ENCODE measurements around the gene ZNF385C. TPM values are rescaled to one million over a fixed set of nuclear protein-coding genes. Genes with fewer than 3 reads are reported as not detected.

Gene ZNF385C
- total and polyA plus RNA-seq, 2 of the 13 experiments (the other 11 are each of a cell fraction or from before 2014, with no cell fraction given): 2.3 to 6.1 TPM

DNA sequence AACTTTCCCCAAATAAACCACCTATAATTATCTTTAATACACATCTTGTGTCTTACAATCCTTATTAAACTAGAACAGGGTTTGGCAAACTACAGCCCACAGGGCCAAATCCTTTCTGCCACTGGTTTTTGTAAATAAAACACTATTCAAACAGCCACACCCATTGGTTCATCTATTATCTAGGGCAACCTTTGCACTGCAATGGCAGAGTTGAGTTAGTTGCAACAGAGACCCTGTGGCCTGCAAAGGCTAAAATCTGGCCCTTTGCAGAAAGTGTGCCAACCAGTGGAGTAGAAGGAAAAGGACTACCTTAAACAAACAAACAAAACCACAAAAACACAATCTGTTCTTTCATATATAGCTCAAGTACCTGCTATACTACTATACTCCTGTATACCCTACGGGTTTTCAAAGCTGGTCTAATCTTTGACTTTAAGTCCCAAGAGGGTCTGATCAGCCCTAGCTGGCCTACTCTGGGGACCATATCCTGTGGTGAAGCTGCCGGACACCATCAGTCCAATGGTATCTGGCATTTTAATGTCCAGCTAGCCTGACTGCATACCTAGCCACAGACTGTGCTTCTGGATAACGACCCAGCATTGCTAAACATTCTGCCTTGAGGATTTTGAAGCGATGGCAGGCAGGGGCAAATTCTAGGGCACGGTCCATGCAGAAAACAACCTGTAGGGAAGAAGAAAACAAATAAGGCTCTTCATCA lies 108.4 kb downstream of the ZNF385C start (continued):
- no peak for TF ChIP-seq ZFP37 (CRISPR knock-in tag; IDR thresholded peaks at IDR 0.05; ENCODE audit: borderline replicate concordance)
- TF ChIP-seq SOX6 (IDR thresholded peaks at IDR 0.05): no peak
- TF ChIP-seq SOX6 (CRISPR knock-in tag; IDR thresholded peaks at IDR 0.05): peak; percentile 96
- TF ChIP-seq ZSCAN25 (CRISPR knock-in tag; IDR thresholded peaks at IDR 0.05): 0 out of 2 replicates have a peak, but pooled peaks have one; percentile 29
- TF ChIP-seq TGIF2 (CRISPR knock-in tag; IDR thresholded peaks at IDR 0.05): 0 out of 2 replicates have a peak, but pooled peaks have one; percentile 40
- TF ChIP-seq KLF15 (CRISPR knock-in tag; IDR thresholded peaks at IDR 0.05; ENCODE audit: borderline replicate concordance): no peak
- TF ChIP-seq ZMAT3 (CRISPR knock-in tag; conservative IDR thresholded peaks at IDR 0.05): no peak
- no peak for TF ChIP-seq MTA1 (CRISPR knock-in tag; IDR thresholded peaks at IDR 0.05; ENCODE audit: borderline replicate concordance)
- TF ChIP-seq, protein P1, sequence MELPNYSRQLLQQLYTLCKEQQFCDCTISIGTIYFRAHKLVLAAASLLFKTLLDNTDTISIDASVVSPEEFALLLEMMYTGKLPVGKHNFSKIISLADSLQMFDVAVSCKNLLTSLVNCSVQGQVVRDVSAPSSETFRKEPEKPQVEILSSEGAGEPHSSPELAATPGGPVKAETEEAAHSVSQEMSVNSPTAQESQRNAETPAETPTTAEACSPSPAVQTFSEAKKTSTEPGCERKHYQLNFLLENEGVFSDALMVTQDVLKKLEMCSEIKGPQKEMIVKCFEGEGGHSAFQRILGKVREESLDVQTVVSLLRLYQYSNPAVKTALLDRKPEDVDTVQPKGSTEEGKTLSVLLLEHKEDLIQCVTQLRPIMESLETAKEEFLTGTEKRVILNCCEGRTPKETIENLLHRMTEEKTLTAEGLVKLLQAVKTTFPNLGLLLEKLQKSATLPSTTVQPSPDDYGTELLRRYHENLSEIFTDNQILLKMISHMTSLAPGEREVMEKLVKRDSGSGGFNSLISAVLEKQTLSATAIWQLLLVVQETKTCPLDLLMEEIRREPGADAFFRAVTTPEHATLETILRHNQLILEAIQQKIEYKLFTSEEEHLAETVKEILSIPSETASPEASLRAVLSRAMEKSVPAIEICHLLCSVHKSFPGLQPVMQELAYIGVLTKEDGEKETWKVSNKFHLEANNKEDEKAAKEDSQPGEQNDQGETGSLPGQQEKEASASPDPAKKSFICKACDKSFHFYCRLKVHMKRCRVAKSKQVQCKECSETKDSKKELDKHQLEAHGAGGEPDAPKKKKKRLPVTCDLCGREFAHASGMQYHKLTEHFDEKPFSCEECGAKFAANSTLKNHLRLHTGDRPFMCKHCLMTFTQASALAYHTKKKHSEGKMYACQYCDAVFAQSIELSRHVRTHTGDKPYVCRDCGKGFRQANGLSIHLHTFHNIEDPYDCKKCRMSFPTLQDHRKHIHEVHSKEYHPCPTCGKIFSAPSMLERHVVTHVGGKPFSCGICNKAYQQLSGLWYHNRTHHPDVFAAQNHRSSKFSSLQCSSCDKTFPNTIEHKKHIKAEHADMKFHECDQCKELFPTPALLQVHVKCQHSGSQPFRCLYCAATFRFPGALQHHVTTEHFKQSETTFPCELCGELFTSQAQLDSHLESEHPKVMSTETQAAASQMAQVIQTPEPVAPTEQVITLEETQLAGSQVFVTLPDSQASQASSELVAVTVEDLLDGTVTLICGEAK (IDR thresholded peaks at IDR 0.05): no peak
- TF ChIP-seq, protein P1 (CRISPR knock-in tag; IDR thresholded peaks at IDR 0.05): no peak
- TF ChIP-seq, protein P2, sequence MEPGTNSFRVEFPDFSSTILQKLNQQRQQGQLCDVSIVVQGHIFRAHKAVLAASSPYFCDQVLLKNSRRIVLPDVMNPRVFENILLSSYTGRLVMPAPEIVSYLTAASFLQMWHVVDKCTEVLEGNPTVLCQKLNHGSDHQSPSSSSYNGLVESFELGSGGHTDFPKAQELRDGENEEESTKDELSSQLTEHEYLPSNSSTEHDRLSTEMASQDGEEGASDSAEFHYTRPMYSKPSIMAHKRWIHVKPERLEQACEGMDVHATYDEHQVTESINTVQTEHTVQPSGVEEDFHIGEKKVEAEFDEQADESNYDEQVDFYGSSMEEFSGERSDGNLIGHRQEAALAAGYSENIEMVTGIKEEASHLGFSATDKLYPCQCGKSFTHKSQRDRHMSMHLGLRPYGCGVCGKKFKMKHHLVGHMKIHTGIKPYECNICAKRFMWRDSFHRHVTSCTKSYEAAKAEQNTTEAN (CRISPR knock-in tag; conservative IDR thresholded peaks at IDR 0.05): no peak
- TF ChIP-seq MTF2 (CRISPR knock-in tag; IDR thresholded peaks at IDR 0.05; ENCODE audit: borderline replicate concordance): no peak
- TF ChIP-seq ZNF205 (CRISPR knock-in tag; IDR thresholded peaks at IDR 0.05): 0 out of 2 replicates have a peak, but pooled peaks have one; percentile 45
- TF ChIP-seq ZBTB44 (CRISPR knock-in tag; IDR thresholded peaks at IDR 0.05): no peak
- no peak for TF ChIP-seq ZNF781 (CRISPR knock-in tag; IDR thresholded peaks at IDR 0.05; ENCODE audit: borderline replicate concordance, not compliant biosample characterization)
- no peak for TF ChIP-seq ZFP36L1 (CRISPR knock-in tag; IDR thresholded peaks at IDR 0.05)
- no peak for TF ChIP-seq HDAC6 (IDR thresholded peaks at IDR 0.05; ENCODE audit: low read depth, low read length)
- TF ChIP-seq ZBTB7B (CRISPR knock-in tag; IDR thresholded peaks at IDR 0.05): no peak
- no peak for TF ChIP-seq MEIS2 (CRISPR knock-in tag; IDR thresholded peaks at IDR 0.05)
